ENCODE data around the gene SHH.

SHH gene

DNA sequence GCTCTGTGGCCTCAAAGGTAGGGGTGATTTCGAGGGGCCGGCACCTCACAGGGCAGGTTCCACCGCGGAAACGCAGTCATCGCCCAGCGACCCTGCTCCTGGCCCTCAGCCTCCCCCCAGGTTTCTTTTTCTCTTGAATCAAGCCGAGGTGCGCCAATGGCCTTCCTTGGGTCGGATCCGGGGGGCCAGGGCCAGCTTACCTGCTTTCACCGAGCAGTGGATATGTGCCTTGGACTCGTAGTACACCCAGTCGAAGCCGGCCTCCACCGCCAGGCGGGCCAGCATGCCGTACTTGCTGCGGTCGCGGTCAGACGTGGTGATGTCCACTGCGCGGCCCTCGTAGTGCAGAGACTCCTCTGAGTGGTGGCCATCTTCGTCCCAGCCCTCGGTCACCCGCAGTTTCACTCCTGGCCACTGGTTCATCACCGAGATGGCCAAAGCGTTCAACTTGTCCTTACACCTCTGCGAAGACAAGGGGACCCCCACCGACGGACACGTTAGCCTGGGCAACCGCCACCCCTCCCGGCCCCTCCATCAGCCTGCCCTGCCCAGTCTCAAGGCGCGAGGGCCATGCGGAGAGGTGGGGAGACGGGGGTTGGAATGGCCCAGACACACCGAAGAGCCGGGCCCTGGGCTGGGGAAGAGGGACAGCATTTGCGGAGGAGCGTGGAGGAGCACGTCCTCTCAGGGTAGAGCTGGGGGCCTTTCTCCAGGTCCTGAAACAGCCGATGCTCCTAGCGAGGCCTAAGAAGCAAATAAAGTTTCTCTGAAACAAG, 6.0 kb downstream of the SHH start:
- DNase-seq (ENCODE audit: low read depth) = no peak

DNA sequence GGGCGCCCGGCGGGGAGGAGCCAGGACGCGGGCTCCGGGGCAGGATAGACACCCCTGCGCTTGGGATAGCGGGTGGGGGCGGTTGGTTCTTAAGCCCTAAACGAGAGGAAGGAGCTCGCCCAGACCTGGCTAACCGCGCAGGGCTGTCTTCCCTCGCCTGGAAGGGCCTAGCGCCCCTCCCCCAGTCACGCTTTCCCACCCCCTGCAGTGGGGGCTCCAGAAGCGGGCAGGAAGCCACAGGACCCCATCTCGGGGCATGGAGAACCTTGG, 6.5 kb downstream of the SHH start:
- no peak for DNase-seq (ENCODE audit: low read depth)

- DNase-seq (ENCODE audit: low read depth) = peak; percentile 60
These were observed 7.1 kb downstream of the SHH start for GRCh38 chr7:155804897-155805825.

- DNase-seq (ENCODE audit: low read depth) = no peak
These were observed 7.8 kb downstream of the SHH start for GRCh38 chr7:155804431-155804831.

DNA sequence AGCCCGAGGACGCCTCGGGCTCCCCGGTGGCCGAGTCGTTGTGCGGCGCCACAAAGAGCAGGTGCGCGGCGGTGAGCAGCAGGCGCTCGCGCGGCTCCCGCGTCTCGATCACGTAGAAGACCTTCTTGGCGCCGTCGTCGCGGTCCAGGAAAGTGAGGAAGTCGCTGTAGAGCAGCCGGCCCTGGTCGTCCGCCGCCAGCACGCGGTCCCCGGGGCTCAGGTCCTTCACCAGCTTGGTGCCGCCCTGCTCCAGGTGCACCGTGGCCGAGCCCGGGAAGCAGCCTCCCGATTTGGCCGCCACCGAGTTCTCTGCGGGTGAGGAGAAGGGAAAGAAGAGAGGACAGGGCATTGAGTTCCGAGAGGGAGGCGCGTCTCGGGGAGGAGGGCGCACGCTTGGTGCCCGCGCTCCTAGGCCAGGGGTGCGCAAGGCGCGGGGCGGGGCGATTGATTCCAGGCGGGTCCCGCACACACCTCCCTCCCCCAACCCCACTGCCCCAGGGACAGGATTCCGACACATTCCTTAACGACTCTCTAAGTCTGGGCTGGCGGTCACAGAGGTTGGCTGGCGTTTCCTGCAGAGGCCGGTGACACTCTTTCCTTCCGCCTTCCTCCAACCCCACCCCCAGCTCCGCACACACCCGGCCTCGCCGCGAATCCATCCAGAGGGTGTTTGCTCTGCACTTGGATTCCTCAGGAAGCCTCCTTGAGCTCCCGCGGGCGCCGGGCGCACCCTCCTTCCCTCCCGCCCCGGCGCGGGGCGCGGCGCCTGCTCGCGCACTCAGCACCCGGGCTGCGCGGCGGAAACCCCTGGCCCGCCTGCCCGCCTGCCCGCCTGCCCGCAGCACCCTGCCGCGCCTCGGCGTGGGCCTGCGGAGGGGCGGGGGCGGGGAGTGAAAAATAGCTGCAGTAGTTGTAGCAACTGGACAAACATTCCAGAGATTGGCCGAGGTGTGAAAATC, 8.6 kb downstream of the SHH start:
- peak; percentile 25 for DNase-seq (ENCODE audit: low read depth)

- DNase-seq (ENCODE audit: low read depth) = no peak
These were observed 9.3 kb downstream of the SHH start for GRCh38 chr7:155802906-155803417.

- no peak for DNase-seq (ENCODE audit: low read depth)
These were observed 10.0 kb downstream of the SHH start for GRCh38 chr7:155802291-155802690.

DNA sequence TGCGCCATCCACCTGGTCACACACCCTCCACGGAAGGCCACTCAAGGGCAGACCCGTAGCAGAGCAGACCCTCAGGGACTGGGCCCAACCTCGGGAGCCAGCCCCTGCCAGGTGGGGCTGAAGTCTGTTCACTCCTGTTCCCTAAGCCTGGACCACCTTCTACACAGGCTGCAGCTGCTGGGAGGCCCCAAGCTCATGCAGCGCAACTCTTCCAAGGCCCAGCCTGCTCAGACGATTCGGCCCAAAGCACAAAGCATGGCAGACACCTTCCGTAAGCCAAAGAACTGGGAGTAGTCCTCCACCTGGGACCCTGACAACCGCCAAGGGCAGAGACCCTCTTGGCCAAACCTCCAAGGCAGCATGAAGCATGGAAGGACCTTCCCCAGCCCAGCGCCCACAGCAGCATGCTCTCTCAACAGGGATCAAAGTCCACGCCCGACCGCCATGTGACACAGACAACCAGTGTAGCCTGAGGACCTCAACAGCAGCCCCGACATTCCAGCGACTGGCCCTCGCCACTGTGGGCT, 11.5 kb downstream of the SHH start:
- no peak for DNase-seq (ENCODE audit: low read depth)

DNA sequence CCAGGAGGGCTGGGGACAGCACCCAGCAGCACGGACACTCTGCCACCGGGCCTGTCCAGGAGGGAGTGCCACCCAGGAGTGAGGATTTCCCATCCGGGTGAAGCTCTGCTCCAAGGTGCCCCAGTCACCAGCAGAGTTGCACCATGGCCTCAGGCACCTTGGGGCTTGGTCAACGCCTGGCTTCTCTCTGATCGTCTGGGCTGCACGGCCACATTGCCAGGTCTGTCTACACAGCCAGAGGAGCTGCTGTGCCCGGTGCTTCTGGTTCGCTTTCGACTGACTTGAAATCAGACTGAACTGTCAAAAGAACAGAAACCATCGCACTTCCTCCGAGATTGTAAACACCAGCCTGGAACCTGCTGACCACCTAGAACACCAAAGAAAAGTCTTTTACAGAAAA, 12.0 kb downstream of the SHH start:
- DNase-seq (ENCODE audit: low read depth) = no peak

DNA sequence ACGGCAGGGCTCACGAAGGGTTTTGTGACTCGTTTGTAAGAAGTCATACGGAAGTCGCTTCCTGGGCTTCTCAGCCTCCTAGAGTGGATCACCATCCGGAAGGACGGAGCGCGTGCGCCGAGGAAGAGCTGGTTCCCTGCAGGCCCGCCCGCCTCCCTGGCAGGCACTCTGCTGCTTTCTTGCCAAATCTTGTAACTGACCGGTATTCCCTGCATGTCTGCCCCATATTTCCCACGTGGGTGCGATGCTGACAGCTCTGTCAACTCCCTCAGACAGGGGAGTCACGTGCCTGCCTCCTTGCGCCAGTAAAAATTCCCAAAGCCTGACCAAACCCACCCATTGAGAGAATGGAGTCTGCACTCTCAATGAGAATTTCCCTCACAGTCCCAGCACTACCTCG, 12.7 kb downstream of the SHH start:
- no peak for DNase-seq (ENCODE audit: low read depth)

- no peak for DNase-seq (ENCODE audit: low read depth)
These were observed 13.4 kb downstream of the SHH start for GRCh38 chr7:155798673-155799439.

DNA sequence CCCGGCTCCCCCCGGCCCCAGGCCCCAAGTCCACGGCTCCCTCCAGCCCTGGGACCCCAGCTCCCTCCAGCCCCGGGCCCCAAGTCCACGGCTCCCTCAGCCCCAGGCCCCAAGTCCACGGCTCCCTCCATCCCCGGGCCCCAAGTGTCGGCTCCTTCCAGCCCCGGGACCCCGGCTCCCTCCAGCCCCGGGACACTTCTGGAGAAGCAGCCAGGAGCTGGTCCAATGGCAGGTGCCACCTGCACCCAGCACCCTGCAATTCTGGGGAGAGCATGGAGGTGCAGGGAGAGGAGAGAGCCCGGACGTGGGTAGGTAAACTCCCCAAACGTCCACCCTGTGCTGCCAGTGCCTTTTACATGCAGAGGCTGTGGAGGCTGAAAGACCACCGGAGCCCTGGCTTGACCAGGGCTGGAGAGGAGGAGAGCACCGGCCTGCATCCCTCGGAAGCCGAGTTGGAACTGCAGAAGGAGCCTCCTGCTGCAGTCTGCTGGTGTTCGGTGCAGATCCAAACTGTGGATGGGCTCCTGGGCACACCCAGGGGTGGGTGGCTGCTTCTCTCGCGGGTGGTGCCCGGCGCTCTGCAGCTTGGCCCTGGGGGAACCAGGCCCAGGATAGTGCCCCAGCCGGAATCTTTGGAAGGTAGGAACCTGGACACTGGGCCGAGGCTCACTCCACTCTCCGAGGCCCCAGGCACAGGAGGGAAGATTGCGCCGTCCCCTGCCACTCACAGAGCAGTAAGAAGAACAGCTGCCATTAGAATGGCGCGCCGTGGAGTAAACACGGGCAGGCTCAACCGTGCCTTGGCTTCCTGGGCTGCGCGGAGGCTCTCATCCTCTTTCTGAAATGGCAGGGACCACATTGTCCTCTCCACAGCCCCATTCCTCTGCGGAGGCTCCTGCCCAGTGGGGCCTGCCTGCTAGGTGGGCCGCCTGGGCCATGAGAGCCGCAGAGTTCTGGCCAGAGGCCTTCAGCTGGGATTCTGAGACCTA, 14.7 kb downstream of the SHH start:
- DNase-seq (ENCODE audit: low read depth) = no peak

DNA sequence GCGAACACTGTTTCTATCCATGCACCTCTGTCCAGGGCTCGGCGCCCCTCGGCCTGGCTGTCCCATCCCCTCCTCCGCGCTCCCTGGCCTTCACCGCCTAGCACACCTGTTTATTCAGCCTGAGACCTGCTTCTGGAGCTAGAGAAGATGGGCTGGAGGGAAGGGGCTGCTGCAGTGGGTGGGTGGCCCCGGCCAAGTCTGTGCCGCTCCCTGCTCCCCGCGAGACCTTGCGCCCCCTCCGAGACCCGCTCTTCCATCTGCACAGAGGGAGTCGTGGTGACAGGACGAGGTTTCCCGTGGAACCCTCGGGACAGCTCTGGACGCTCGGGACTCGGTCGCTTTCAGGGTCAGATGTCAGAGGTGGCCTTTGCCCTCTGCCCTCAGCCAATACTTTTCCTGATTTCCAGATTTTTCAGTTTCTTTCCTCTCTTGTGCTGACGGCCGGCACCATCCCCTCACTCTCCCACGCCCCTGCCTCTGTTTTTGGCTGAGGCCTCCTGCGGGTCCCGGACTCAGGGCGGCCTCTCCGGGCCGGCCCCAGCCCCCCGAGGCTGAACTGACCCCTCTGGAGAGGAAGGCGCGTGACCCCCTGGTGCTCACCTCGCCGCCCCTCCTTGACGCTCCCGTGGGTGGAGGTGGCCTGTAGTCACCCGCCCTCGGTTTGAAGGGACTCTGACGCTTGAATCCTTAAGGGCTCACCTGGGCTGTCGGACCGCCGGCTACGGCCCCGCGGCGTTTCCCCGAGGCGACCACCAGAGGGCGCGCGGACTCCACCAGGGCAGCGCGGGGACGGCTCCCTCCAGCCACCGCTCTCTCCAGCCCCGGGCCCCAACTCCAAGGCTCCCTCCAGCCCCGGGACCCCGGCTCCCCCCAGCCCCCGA, 15.6 kb downstream of the SHH start:
- peak; percentile 32 for DNase-seq (ENCODE audit: low read depth)

GRCh38 chr7:155795951-155796350, 16.3 kb downstream of the SHH start:
- no peak for DNase-seq (ENCODE audit: low read depth)

DNA sequence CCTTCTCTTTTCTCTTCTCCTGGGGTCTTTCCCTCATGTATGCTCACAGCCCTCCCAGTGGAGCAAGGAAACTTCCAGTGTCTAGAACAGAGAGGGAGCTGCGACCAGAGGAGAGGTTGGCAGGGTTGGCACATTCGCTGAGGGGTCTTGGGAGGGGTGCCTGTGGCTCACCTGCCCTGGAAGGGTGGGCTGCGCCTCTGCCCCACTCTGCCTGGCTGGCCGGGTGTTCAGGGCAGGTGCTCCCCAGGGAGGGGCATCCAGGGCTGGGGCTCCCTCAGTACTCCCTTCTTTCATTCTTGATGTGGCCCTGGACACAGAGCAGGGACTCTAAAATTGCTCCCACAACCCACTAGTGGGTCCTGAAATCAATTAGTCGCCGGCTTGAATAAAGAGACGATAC, 16.9 kb downstream of the SHH start:
- DNase-seq (ENCODE audit: low read depth) = no peak

DNA sequence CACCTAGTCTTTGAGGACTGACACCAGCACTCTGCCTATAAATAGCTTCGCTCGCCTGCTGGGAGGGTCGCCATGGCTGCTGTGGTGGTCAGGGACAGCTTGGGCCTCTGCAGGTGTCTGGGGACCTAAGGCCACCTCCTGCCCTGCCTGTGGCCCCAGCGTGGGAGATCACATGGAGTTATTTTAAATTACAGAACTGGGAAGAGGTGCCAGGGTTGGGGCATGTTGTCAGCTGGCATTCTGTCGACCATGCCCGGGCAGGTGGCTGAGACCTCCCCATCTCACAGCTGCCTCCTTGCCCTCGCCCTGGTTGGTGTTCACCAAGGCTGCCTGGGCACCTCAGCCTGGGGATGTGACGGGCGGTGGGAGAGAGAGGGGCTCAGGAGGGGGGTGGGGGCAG, 18.1 kb downstream of the SHH start:
- DNase-seq (ENCODE audit: low read depth) = no peak

- DNase-seq (ENCODE audit: low read depth) = no peak
These were observed 18.5 kb downstream of the SHH start for GRCh38 chr7:155793720-155794119.

DNA sequence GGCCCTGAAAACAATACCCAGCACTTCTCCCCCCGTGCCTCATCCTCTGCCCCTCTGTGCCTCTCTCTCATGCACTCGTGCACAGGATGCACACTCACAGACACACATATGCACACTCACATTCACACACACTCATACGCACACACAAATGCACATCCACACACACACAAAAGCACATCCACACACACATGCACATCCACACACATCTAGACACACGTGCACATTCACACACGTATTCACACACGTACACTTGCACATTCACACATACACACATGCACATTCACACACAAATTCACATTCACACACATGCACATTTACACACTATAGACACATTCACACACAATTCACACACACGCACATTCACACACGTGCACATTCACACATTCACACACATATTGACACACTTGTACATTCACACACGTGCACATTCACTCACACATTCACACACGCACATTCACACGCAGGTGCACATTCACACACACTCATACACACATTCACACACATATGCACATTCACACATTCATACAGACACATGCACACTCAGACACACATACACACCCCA, 19.2 kb downstream of the SHH start:
- DNase-seq (ENCODE audit: low read depth) = no peak
